ENCODE data around the gene THSD1.

DNA sequence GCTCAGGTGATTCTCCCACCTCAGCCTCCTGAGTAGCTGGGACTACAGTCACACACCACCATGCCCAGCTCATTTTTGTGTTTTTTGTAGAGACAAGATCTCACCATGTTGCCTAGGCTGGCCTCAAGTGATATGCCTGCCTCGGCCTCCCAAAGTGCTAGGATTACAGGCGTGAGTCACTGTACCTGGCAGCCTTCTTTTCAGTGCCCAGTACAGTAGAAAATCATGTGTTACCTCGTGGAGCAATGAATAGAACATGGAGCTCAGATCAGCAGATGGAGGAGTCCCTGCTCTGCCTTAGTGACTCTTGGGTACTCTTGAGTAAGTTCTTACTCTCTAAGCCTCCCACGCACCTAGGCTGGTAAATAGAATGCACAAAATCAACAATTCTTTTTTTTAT lies 44.7 kb downstream of the THSD1 start:
- TF ChIP-seq, protein P1, sequence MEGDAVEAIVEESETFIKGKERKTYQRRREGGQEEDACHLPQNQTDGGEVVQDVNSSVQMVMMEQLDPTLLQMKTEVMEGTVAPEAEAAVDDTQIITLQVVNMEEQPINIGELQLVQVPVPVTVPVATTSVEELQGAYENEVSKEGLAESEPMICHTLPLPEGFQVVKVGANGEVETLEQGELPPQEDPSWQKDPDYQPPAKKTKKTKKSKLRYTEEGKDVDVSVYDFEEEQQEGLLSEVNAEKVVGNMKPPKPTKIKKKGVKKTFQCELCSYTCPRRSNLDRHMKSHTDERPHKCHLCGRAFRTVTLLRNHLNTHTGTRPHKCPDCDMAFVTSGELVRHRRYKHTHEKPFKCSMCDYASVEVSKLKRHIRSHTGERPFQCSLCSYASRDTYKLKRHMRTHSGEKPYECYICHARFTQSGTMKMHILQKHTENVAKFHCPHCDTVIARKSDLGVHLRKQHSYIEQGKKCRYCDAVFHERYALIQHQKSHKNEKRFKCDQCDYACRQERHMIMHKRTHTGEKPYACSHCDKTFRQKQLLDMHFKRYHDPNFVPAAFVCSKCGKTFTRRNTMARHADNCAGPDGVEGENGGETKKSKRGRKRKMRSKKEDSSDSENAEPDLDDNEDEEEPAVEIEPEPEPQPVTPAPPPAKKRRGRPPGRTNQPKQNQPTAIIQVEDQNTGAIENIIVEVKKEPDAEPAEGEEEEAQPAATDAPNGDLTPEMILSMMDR (IDR thresholded peaks at IDR 0.05) = no peak
- TF ChIP-seq POLR2A (IDR thresholded peaks at IDR 0.05) = no peak
